ENCODE data around the gene SMARCA4.

The SMARCA4 gene

GRCh38 chr19:10936661-10937084, 24.2 kb upstream of the SMARCA4 start (continued):
- TF ChIP-seq ZNF639 (tag by site-specific recombination; IDR thresholded peaks at IDR 0.05) (0 out of 2 replicates have a peak, but pooled peaks have one; percentile 18), ZFP69B (tag by site-specific recombination; IDR thresholded peaks at IDR 0.05) (0 out of 2 replicates have a peak, but pooled peaks have one; percentile 12), ZNF324 (tag by site-specific recombination; IDR thresholded peaks at IDR 0.05) (0 out of 2 replicates have a peak, but pooled peaks have one; percentile 26), ZBTB49 (tag by site-specific recombination; IDR thresholded peaks at IDR 0.05; ENCODE audit: low read depth) (no peak), YY2 (tag by site-specific recombination; IDR thresholded peaks at IDR 0.05) (peak; percentile 31; the same call in 1 of the 2 replicates), ZNF121 (tag by site-specific recombination; IDR thresholded peaks at IDR 0.05) (no peak), PRDM10 (tag by site-specific recombination; IDR thresholded peaks at IDR 0.05) (peak; percentile 89), ZNF707 (tag by site-specific recombination; IDR thresholded peaks at IDR 0.05) (no peak), ZNF302 (tag by site-specific recombination; IDR thresholded peaks at IDR 0.05; ENCODE audit: low read depth) (no peak), PATZ1 (tag by site-specific recombination; IDR thresholded peaks at IDR 0.05) (peak; percentile 65), ZEB2 (tag by site-specific recombination; IDR thresholded peaks at IDR 0.05) (0 out of 2 replicates have a peak, but pooled peaks have one; percentile 37), GLIS1 (tag by site-specific recombination; IDR thresholded peaks at IDR 0.05) (peak; percentile 43), ZNF610 (tag by site-specific recombination; IDR thresholded peaks at IDR 0.05; ENCODE audit: borderline replicate concordance) (peak; percentile 64; the same call in 1 of the 2 replicates), ZXDB (tag by site-specific recombination; IDR thresholded peaks at IDR 0.05) (peak; percentile 55), ZNF2 (tag by site-specific recombination; IDR thresholded peaks at IDR 0.05) (peak; percentile 85), ZNF645 (tag by site-specific recombination; IDR thresholded peaks at IDR 0.05) (no peak), ZNF155 (tag by site-specific recombination; IDR thresholded peaks at IDR 0.05) (no peak), ZNF362 (tag by site-specific recombination; IDR thresholded peaks at IDR 0.05) (peak; percentile 98), ZNF311 (tag by site-specific recombination; IDR thresholded peaks at IDR 0.05; ENCODE audit: borderline replicate concordance) (no peak), ZBTB26 (tag by site-specific recombination; optimal IDR thresholded peaks at IDR 0.05) (peak; percentile 14), ZNF626 (tag by site-specific recombination; IDR thresholded peaks at IDR 0.05) (no peak), ZBTB17 (tag by site-specific recombination; IDR thresholded peaks at IDR 0.05) (peak; percentile 68; the same call in 1 of the 2 replicates), HOXA7 (CRISPR knock-in tag; IDR thresholded peaks at IDR 0.05; ENCODE audit: borderline replicate concordance) (no peak), ZNF776 (tag by site-specific recombination; IDR thresholded peaks at IDR 0.05; ENCODE audit: borderline replicate concordance) (no peak), ZNF837 (tag by site-specific recombination; IDR thresholded peaks at IDR 0.05) (no peak)

All from HEK293 (cell line).